HepG2 (cell line): ENCODE measurements around the gene VAMP5. TPM values are rescaled to one million over a fixed set of nuclear protein-coding genes. Genes with fewer than 3 reads are reported as not detected.

Source experiments
- ATAC-seq: fragments of 200-7000 bp; cut with Tn5 transposase; 3 replicates; pipeline ENCODE4 v1.9.1; 2020; ENCODE audit warnings: mild to moderate bottlenecking, moderate library complexity
- BruUV-seq: library from RNA; stranded (reverse); fragments of 400-500 nt; replicated peaks from 2 replicates; lab custom pipeline; 2021; lab: Mats Ljungman, UMichigan
- CTCF ChIA-PET: fragments of 300-600 bp; formaldehyde crosslinking; extraction: SDS; loops from one replicate; lab custom pipeline; 2021; ENCODE audit warnings: low total read pairs, inconsistent platforms, low intra/inter-chr PET ratio; lab: Yijun Ruan, JAX
- POLR2A ChIA-PET: fragments of 350-600 bp; sonication (Branson Sonifier 250); formaldehyde crosslinking; loops from one replicate; lab custom pipeline; 2020; ENCODE audit warnings: antibody characterized with exemption, inconsistent platforms; lab: Yijun Ruan, JAX
- DNase-seq: peaks from one replicate; pipeline ENCODE4 v3.0.0-alpha.2; 2015; ENCODE audit warnings: low spot score
- FAIRE-seq: peaks from 3 replicates; lab custom pipeline; 2011; peaks lifted over from hg19 to GRCh38; lab: Jason Lieb, UNC
- H2AFZ ChIP-seq: one replicate; pipeline ENCODE4 v1.6.1; 2011; ENCODE audit warnings: low read length, inconsistent platforms
- H3K27ac ChIP-seq: fragments of 300-600 bp; 3 replicates; pipeline ENCODE4 v1.8.0; 2011; ENCODE audit warnings: mixed run types, mild to moderate bottlenecking, mixed read lengths, low read length, inconsistent platforms; ENCODE audit not compliant: insufficient read depth; ENCODE audit errors: extremely low read length
- H3K27me3 ChIP-seq, 2 experiments: fragments of 200-600 bp in 1 of 2; 2 replicates in 1 of 2; 3 replicates in 1 of 2; pipeline versions ENCODE4 v1.6.0 to v1.8.0; 2011; ENCODE audit warnings: low read length in 2 of 2, mild to moderate bottlenecking in 2 of 2, moderate library complexity in 2 of 2, inconsistent platforms in 1 of 2; ENCODE audit not compliant: insufficient read depth in 2 of 2, control insufficient read depth in 1 of 2
- H3K36me3 ChIP-seq, 2 experiments: fragments of 200-600 bp in 1 of 2; replicated peaks in 1 of 2; 2 replicates in 1 of 2; 3 replicates in 1 of 2; pipeline versions ENCODE4 v1.5.1 to v1.8.0; 2011; ENCODE audit warnings: low read length in 2 of 2, inconsistent platforms in 1 of 2; ENCODE audit not compliant: insufficient read depth in 2 of 2, control insufficient read depth in 1 of 2
- H3K4me1 ChIP-seq: 2 replicates; pipeline ENCODE4 v1.5.1; 2012; ENCODE audit warnings: low read length, inconsistent platforms; ENCODE audit not compliant: insufficient read depth
- H3K4me2 ChIP-seq: 2 replicates; pipeline ENCODE4 v1.6.0; 2011; ENCODE audit warnings: low read depth, low read length, inconsistent platforms
- H3K4me3 ChIP-seq, 3 experiments: fragments of 200-600 bp in 1 of 3; sonication (generic), shearing (Covaris generic) in 1 of 3; replicated peaks in 1 of 3; 2 replicates each; pipeline ENCODE4 v1.5.1; 2011 to 2016; ENCODE audit warnings: low read length in 3 of 3, inconsistent platforms in 2 of 3, low read depth in 2 of 3, mild to moderate bottlenecking in 2 of 3, control low read depth in 1 of 3, mixed read lengths in 1 of 3; ENCODE audit not compliant: insufficient read depth in 1 of 3
- H3K79me2 ChIP-seq: one replicate; pipeline ENCODE4 v1.6.1; 2011; ENCODE audit warnings: low read length, inconsistent platforms; ENCODE audit not compliant: insufficient read depth
- H3K9ac ChIP-seq: 2 replicates; pipeline ENCODE4 v1.6.0; 2011; ENCODE audit warnings: mild to moderate bottlenecking, low read depth, low read length, inconsistent platforms; ENCODE audit not compliant: insufficient read depth
- H3K9me3 ChIP-seq: 2 replicates; pipeline ENCODE4 v1.5.1; 2012; ENCODE audit warnings: mild to moderate bottlenecking, low read length
- H4K20me1 ChIP-seq: 2 replicates; pipeline ENCODE4 v1.6.0; 2011; ENCODE audit warnings: inconsistent platforms, mild to moderate bottlenecking, low read length, moderate library complexity; ENCODE audit not compliant: insufficient read depth
- ARID2 ChIP-seq: sonication (generic); formaldehyde crosslinking; IDR thresholded peaks from 2 replicates; pipeline ENCODE4 v1.8.1; 2022; ENCODE audit warnings: mild to moderate bottlenecking, missing genetic modification reagents, borderline replicate concordance
- ATF7-NPFF ChIP-seq: sonication (generic); formaldehyde crosslinking; IDR thresholded peaks from 2 replicates; pipeline ENCODE4 v1.8.1; 2023; ENCODE audit warnings: mild to moderate bottlenecking, low read depth, missing genetic modification reagents, moderate library complexity
- FLYWCH1 ChIP-seq: sonication (generic); formaldehyde crosslinking; IDR thresholded peaks from 2 replicates; pipeline ENCODE4 v1.8.1; 2023; ENCODE audit warnings: mild to moderate bottlenecking, missing genetic modification reagents
- FOXM1 ChIP-seq: sonication (generic); formaldehyde crosslinking; IDR thresholded peaks from 2 replicates; pipeline ENCODE4 v1.5.0; 2020; ENCODE audit warnings: missing genetic modification reagents
- FOXO4 ChIP-seq: sonication (generic); formaldehyde crosslinking; conservative IDR thresholded peaks from 2 replicates; pipeline ENCODE4 v1.8.1; 2023; ENCODE audit warnings: missing genetic modification reagents
- HOMEZ ChIP-seq: IDR thresholded peaks from 2 replicates; pipeline ENCODE4 v1.6.1; 2016; ENCODE audit warnings: low read depth
- MAF1 ChIP-seq: sonication (generic); formaldehyde crosslinking; IDR thresholded peaks from 2 replicates; pipeline ENCODE4 v1.5.0; 2020; ENCODE audit warnings: missing genetic modification reagents, borderline replicate concordance
- MTF1 ChIP-seq: sonication (generic); formaldehyde crosslinking; IDR thresholded peaks from 2 replicates; pipeline ENCODE4 v1.5.0; 2020; ENCODE audit warnings: missing genetic modification reagents
- NFYC ChIP-seq: IDR thresholded peaks from 2 replicates; pipeline ENCODE4 v1.6.1; 2016; ENCODE audit warnings: missing genetic modification reagents, missing compliant biosample characterization
- SNAI1 ChIP-seq: sonication (generic); formaldehyde crosslinking; IDR thresholded peaks from 2 replicates; pipeline ENCODE4 v1.5.0; 2020; ENCODE audit warnings: mild to moderate bottlenecking, missing genetic modification reagents, borderline replicate concordance
- TARDBP ChIP-seq: sonication (generic); formaldehyde crosslinking; IDR thresholded peaks from 2 replicates; pipeline ENCODE4 v1.8.0; 2022; ENCODE audit warnings: mild to moderate bottlenecking, missing genetic modification reagents
- ZFP62 ChIP-seq: sonication (generic); formaldehyde crosslinking; IDR thresholded peaks from 2 replicates; pipeline ENCODE4 v1.4.0; 2020; ENCODE audit warnings: missing genetic modification reagents
- ZNF205 ChIP-seq: IDR thresholded peaks from 2 replicates; pipeline ENCODE4 v1.6.1; 2018; ENCODE audit warnings: missing biosample characterization, missing genetic modification reagents
- ZNF24 ChIP-seq: fragments of 450-650 bp; IDR thresholded peaks from 2 replicates; pipeline ENCODE4 v1.6.1; 2017; ENCODE audit warnings: antibody characterized with exemption, mild to moderate bottlenecking
- ZNF460 ChIP-seq: sonication (generic); formaldehyde crosslinking; IDR thresholded peaks from 2 replicates; pipeline ENCODE4 v1.5.1; 2020; ENCODE audit warnings: missing genetic modification reagents, mild to moderate bottlenecking, borderline replicate concordance
- ZNF619 ChIP-seq: sonication (generic); formaldehyde crosslinking; IDR thresholded peaks from 2 replicates; pipeline ENCODE4 v1.4.0; 2020; ENCODE audit warnings: mild to moderate bottlenecking, missing genetic modification reagents
- ZNF776 ChIP-seq: sonication (generic); formaldehyde crosslinking; IDR thresholded peaks from 2 replicates; pipeline ENCODE4 v1.4.0; 2020; ENCODE audit warnings: mild to moderate bottlenecking, missing genetic modification reagents
- WGBS: methylation state at CpG from one replicate; pipeline ENCODE4 v1.1.6; 2017; ENCODE audit warnings: low lambda C conversion rate; 5-methylcytosine and 5-hydroxymethylcytosine counted together
- in situ Hi-C: cut with HindIII; loops from 2 replicates; pipeline ENCODE4 v1.10.0; 2017; ENCODE audit warnings: low pct_unique_long_range_greater_than_20kb; ENCODE audit not compliant: extremely low pct_ligation_motif_present
- intact Hi-C: fragments of 100-400 bp; cut with micrococcal nuclease; formaldehyde crosslinking; loops from one replicate; pipeline ENCODE4 v1.10.0; 2022; ENCODE audit not compliant: unreplicated experiment
- polyA plus RNA-seq, 8 experiments: library from polyadenylated mRNA; depleted of rRNA in 3 of 8; stranded (reverse) in 7 of 8; unstranded in 1 of 8; fragments of >200 nt; fragmentation: Illumina TruSeq in 4 of 8; extraction: Trizol in 4 of 8; gene quantifications; 2 replicates each; pipeline versions ENCODE4 v1.2.1 to v1.2.3, GENCODE V29; 2011 to 2016; ENCODE audit warnings: low read depth in 4 of 8, missing spikeins in 1 of 8, mixed read lengths in 1 of 8; ENCODE audit not compliant: insufficient read depth in 1 of 8
- total RNA-seq, 5 experiments: library from RNA; depleted of rRNA; stranded (reverse); fragments of >200 nt; fragmentation: Illumina TruSeq; extraction: Trizol; gene quantifications; 2 replicates each; pipeline ENCODE4 v1.2.3, GENCODE V29; 2016; ENCODE audit warnings: low read depth in 1 of 5
- TF ChIP-seq, protein P1 (sequence below): sonication (generic); formaldehyde crosslinking; conservative IDR thresholded peaks from 2 replicates; pipeline ENCODE4 v1.4.0; 2020; ENCODE audit warnings: missing genetic modification reagents

The VAMP5 gene
- total and polyA plus RNA-seq, 2 of the 13 experiments (the other 11 are each of a cell fraction or from before 2014, with no cell fraction given): 7.2 to 56.7 TPM

GRCh38 chr2:85539361-85540132, 44.7 kb upstream of the VAMP5 start:
- WGBS: under 1% methylated on average over 34 of the region's 67 CpGs
- no peaks in the 10 kb centered on the region; a peak in 1 of 5 replicates for H3K27me3 ChIP-seq
- TF ChIP-seq, protein P1, sequence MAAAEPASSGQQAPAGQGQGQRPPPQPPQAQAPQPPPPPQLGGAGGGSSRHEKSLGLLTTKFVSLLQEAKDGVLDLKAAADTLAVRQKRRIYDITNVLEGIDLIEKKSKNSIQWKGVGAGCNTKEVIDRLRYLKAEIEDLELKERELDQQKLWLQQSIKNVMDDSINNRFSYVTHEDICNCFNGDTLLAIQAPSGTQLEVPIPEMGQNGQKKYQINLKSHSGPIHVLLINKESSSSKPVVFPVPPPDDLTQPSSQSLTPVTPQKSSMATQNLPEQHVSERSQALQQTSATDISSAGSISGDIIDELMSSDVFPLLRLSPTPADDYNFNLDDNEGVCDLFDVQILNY (CRISPR knock-in tag): no peak; the same call in 1 of the 2 replicates
- 0 out of 2 replicates have a peak, but pooled peaks have one; percentile 78 for TF ChIP-seq FOXM1
- no peak for TF ChIP-seq MAF1 (CRISPR knock-in tag)
- TF ChIP-seq ZNF776: peak; percentile 68; the same call in 1 of the 2 replicates
- TF ChIP-seq FLYWCH1: 0 out of 2 replicates have a peak, but pooled peaks have one; percentile 39
- TF ChIP-seq ZNF24: no peak
- no peak for TF ChIP-seq NFYC (CRISPR knock-in tag)
- TF ChIP-seq TARDBP: no peak; the same call in 1 of the 2 replicates
- TF ChIP-seq MTF1 (CRISPR knock-in tag): no peak
- no peak; the same call in 1 of the 2 replicates for TF ChIP-seq ZNF619
- no peak for TF ChIP-seq ARID2 (CRISPR knock-in tag)
- peak; percentile 95 for TF ChIP-seq SNAI1 (CRISPR knock-in tag)
- no peak for TF ChIP-seq ZNF205
- no peak for TF ChIP-seq ZNF460
- TF ChIP-seq HOMEZ (CRISPR knock-in tag): no peak
- no peak for TF ChIP-seq ZFP62 (CRISPR knock-in tag)
- peak; percentile 19 for TF ChIP-seq ATF7-NPFF
- 0 out of 2 replicates have a peak, but pooled peaks have one; percentile 45 for TF ChIP-seq FOXO4 (CRISPR knock-in tag)

More at GRCh38 chr2:85539361-85540132, 44.7 kb upstream of the VAMP5 start:
- Histone ChIP-seq H4K20me1 (peaks cover 38% of the 10 kb centered on the region), H3K9ac (peak overlapping the region; percentile 99), H3K9me3 (no peaks in the 10 kb centered on the region), H3K79me2 (peaks cover 53% of the 10 kb centered on the region), H3K4me3 (peak overlapping the region; percentile 81 to 96 (median 95)), H2AFZ (no peak overlapping the region), H3K4me1 (peaks cover 44% of the 10 kb centered on the region), H3K4me2 (peak overlapping the region; percentile 91), H3K36me3 (peaks cover 13 to 43% of the 10 kb centered on the region in 2 experiments; a peak in 4 of 5 replicates), H3K27ac (peak overlapping the region; percentile 99)
- DNase-seq: peak; percentile 59
- BruUV-seq: no TSS peak
- intact Hi-C loops (loop anchor here (1.0 to 5.0 kb wide), 2 partner anchors 37 to 68 kb away; no protein-coding TSS in a partner anchor), in situ Hi-C loops (no loop called here)
- ChIA-PET CTCF (interaction anchor here (1.1 to 3.0 kb wide), 2 partner anchors 13 to 119 kb away, joined by 5 to 25 read pairs; no protein-coding TSS in a partner anchor), POLR2A (interaction anchor here (0.8 to 11.7 kb wide), 59 partner anchors 8 to 231 kb away, joined by 3 to 445 read pairs (median 9); partner anchors contain the start of genes C2orf68, ELMOD3, GGCX and RETSAT)
- no peak for FAIRE-seq
- ATAC-seq: peak; percentile 36
